ENCODE measurements around the gene DLK2. TPM values are rescaled to one million over a fixed set of nuclear protein-coding genes. Genes with fewer than 3 reads are reported as not detected.
"Not testable (repeated sequence)": the region's sequence is repeated elsewhere in the genome, so short reads cannot be mapped to it uniquely, and the experiment has no call there.

The DLK2 gene
- total RNA-seq, 1 donor from 2014 or later, result not detected

DNA sequence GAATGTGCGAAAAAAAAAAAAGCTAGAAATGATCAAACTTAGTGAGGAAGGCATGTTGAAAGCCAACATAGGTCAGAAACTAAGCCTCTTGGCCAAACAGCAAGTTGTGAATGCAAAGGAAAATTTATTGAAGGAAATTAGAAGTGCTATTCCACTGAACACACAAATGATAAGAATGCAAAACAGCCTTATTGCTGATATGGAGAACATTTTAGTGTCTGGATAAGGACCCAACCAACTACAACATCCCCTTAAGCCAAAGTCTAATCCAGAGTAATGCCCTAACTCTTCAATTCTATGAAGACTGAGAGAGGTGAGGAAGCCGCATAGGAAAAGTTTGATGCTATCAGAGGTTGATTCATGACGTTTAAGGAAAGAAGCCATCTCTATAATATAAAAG, 33.5 kb downstream of the DLK2 start:
- Histone ChIP-seq H3F3A (ENCODE audit: low read depth) (peaks cover 1% of the 10 kb centered on the region), H2AFZ (replicated peaks) (no peak overlapping the region), H3K9ac (no peak overlapping the region), H3K9me3 (ENCODE audit: low read depth) (no peaks in the 10 kb centered on the region), H3K36me3 (no peaks in the 10 kb centered on the region), H3K4me3 (no peak overlapping the region), H3K79me2 (ENCODE audit: low read depth) (no peaks in the 10 kb centered on the region), H3K27me3 (peaks cover 17% of the 10 kb centered on the region), H3K4me1 (no peaks in the 10 kb centered on the region), H4K20me1 (ENCODE audit: low read depth) (no peaks in the 10 kb centered on the region), H3K27ac (no peak overlapping the region), H3K4me2 (no peak overlapping the region)
- Mint-ChIP-seq H3K36me3 (no peaks in the 10 kb centered on the region), H3K4me3 (no peak overlapping the region), H3K27me3 (ENCODE audit: insufficient read depth, low read depth) (peaks cover 10% of the 10 kb centered on the region), H3K4me1 (no peaks in the 10 kb centered on the region), H3K9me3 (peaks cover 7% of the 10 kb centered on the region), H3K27ac (no peak overlapping the region)
- no peak for TF ChIP-seq EZH2phosphoT487 (IDR thresholded peaks at IDR 0.05)
- no peak for TF ChIP-seq CTCF (IDR thresholded peaks at IDR 0.05)
- TF ChIP-seq EZH2 (IDR thresholded peaks at IDR 0.05), result no peak
- no peak for DNase-seq (ENCODE audit: low spot score)

GRCh38 chr6:43420012-43420709, 35.2 kb downstream of the DLK2 start:
- Histone ChIP-seq H3K4me2 (no peak overlapping the region), H3K4me3 (no peak overlapping the region), H3K9me3 (ENCODE audit: low read depth) (no peaks in the 10 kb centered on the region), H3K27ac (no peak overlapping the region), H4K20me1 (ENCODE audit: low read depth) (no peaks in the 10 kb centered on the region), H3K27me3 (peaks cover 17% of the 10 kb centered on the region), H3K36me3 (no peaks in the 10 kb centered on the region), H3F3A (ENCODE audit: low read depth) (no peaks in the 10 kb centered on the region), H3K79me2 (ENCODE audit: low read depth) (no peaks in the 10 kb centered on the region), H2AFZ (replicated peaks) (no peak overlapping the region), H3K4me1 (no peaks in the 10 kb centered on the region), H3K9ac (no peak overlapping the region)
- no peak overlapping the region for H3K27ac Mint-ChIP-seq
- no peaks in the 10 kb centered on the region for H3K36me3 Mint-ChIP-seq
- peaks cover 10% of the 10 kb centered on the region for H3K27me3 Mint-ChIP-seq (ENCODE audit: insufficient read depth, low read depth)
- no peak for DNase-seq (ENCODE audit: low spot score)
- peaks cover 4% of the 10 kb centered on the region for H3K9me3 Mint-ChIP-seq
- H3K4me1 Mint-ChIP-seq, result no peaks in the 10 kb centered on the region
- no peak overlapping the region for H3K4me3 Mint-ChIP-seq
- TF ChIP-seq CTCF (IDR thresholded peaks at IDR 0.05) (no peak), EZH2 (IDR thresholded peaks at IDR 0.05) (no peak), EZH2phosphoT487 (IDR thresholded peaks at IDR 0.05) (no peak)

DNA sequence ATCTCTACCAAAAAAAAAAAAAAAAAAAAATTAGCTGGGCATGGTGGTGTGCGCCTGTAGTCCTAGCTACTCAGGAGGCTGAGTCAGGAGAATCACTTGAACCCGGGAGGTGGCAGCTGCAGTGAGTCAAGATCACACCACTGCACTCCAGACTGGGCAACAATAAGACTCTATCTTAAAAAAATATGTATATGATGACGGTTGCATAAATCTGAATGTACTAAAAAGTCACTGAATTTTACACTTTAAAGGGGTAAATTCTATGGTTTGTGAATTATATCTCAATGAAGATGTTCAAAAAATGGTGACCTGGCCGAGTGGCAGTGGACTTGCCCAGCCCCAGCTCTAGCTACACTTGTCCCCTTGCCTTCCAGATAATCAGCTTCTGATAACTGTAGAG, 38.4 kb downstream of the DLK2 start:
- H3F3A ChIP-seq (ENCODE audit: low read depth), result no peaks in the 10 kb centered on the region
- Mint-ChIP-seq H3K36me3 (no peaks in the 10 kb centered on the region), H3K9me3 (peaks cover 2% of the 10 kb centered on the region), H3K4me1 (no peaks in the 10 kb centered on the region), H3K27me3 (ENCODE audit: insufficient read depth, low read depth) (peaks cover 6% of the 10 kb centered on the region), H3K27ac (no peak overlapping the region), H3K4me3 (no peak overlapping the region)
- no peak overlapping the region for H3K4me2 ChIP-seq
- no peaks in the 10 kb centered on the region for H3K4me1 ChIP-seq
- H3K36me3 ChIP-seq, result no peaks in the 10 kb centered on the region
- H3K9me3 ChIP-seq (ENCODE audit: low read depth), result no peaks in the 10 kb centered on the region
- H4K20me1 ChIP-seq (ENCODE audit: low read depth), result no peaks in the 10 kb centered on the region
- TF ChIP-seq EZH2 (IDR thresholded peaks at IDR 0.05) (no peak), CTCF (IDR thresholded peaks at IDR 0.05) (no peak), EZH2phosphoT487 (IDR thresholded peaks at IDR 0.05) (no peak)
- peaks cover 17% of the 10 kb centered on the region for H3K27me3 ChIP-seq
- no peak overlapping the region for H3K9ac ChIP-seq
- no peak for DNase-seq (ENCODE audit: low spot score)
- H2AFZ ChIP-seq (replicated peaks), result no peak overlapping the region
- H3K27ac ChIP-seq, result no peak overlapping the region
- no peaks in the 10 kb centered on the region for H3K79me2 ChIP-seq (ENCODE audit: low read depth)
- H3K4me3 ChIP-seq, result no peak overlapping the region

DNA sequence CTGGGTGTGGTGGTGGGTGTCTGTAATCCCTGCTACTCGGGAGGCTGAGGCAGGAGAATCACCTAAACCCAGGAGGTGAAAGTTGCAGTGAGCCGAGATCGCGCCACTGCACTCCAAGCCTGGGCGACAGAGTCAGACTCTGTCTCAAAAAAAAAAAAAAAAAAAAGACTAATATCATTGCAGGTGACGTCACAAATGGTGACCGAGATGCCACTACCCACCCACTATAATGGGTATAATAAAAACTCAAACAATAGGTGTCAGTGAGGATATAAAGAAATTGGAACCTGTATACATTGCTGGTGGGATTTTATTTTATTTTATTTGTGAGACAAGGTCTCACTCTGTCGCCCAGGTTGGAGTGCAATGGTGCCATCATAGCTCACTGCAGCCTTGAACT, 40.1 kb downstream of the DLK2 start:
- H4K20me1 ChIP-seq (ENCODE audit: low read depth); H3K36me3 Mint-ChIP-seq; H3K4me1 ChIP-seq; H3K4me1 Mint-ChIP-seq; H3K9me3 ChIP-seq (ENCODE audit: low read depth); DNase-seq (ENCODE audit: low spot score); H3K36me3 ChIP-seq; H3K9ac ChIP-seq; H3K27me3 Mint-ChIP-seq (ENCODE audit: insufficient read depth, low read depth); H3F3A ChIP-seq (ENCODE audit: low read depth); H3K4me2 ChIP-seq; H2AFZ ChIP-seq (replicated peaks); H3K79me2 ChIP-seq (ENCODE audit: low read depth); H3K27ac ChIP-seq; H3K27ac Mint-ChIP-seq; H3K9me3 Mint-ChIP-seq; H3K4me3 Mint-ChIP-seq; H3K4me3 ChIP-seq: not testable (repeated sequence)
- H3K27me3 ChIP-seq, result peaks cover 22% of the 10 kb centered on the region
